ENCODE data around the gene CD200R1L. TPM values are rescaled to one million over a fixed set of nuclear protein-coding genes. Genes with fewer than 3 reads are reported as not detected.

Gene CD200R1L
- total RNA-seq, 1 experiment from 2014 or later, result not detected

GRCh38 chr3:112777811-112778210 is 68.9 kb downstream of the CD200R1L start:
- no peak overlapping the region for H3K9ac ChIP-seq (ENCODE audit: extremely low read depth, insufficient read length, low read length)
- H3K4ac ChIP-seq (ENCODE audit: low read depth, low read length), result no peak overlapping the region
- no peak overlapping the region for H3K23ac ChIP-seq (ENCODE audit: insufficient read length, low read depth, low read length)
- H3K36me3 Mint-ChIP-seq (ENCODE audit: insufficient read depth in 1 of 3, low read depth in 3 of 3), result no peaks in the 10 kb centered on the region
- peaks cover 0 to 4% of the 10 kb centered on the region in 2 experiments; a peak in 2 of 4 replicates for H3K4me1 Mint-ChIP-seq
- H3K18ac ChIP-seq (ENCODE audit: insufficient read length, low read depth, low read length), result no peak overlapping the region
- no peak overlapping the region for H3K14ac ChIP-seq (ENCODE audit: insufficient read depth, low read length)
- no peak overlapping the region for H3K56ac ChIP-seq (ENCODE audit: insufficient read length, low read depth, low read length)
- no peaks in the 10 kb centered on the region for H3K79me2 ChIP-seq (ENCODE audit: insufficient read depth, low read length)
- no peak overlapping the region for H3K27ac ChIP-seq (ENCODE audit: insufficient read length, low read depth, low read length)
- H2BK5ac ChIP-seq (ENCODE audit: insufficient read length, low read length), result no peak overlapping the region
- no peaks in the 10 kb centered on the region for H3K27me3 Mint-ChIP-seq (ENCODE audit: low read depth)
- no peak overlapping the region for H2BK15ac ChIP-seq (ENCODE audit: low read depth, low read length)
- no peaks in the 10 kb centered on the region for H3K79me1 ChIP-seq (ENCODE audit: insufficient read depth, low read depth, low read length, poor library complexity, severe bottlenecking)
- H3K9me3 Mint-ChIP-seq, result no peaks in the 10 kb centered on the region
- no peaks in the 10 kb centered on the region for H4K20me1 ChIP-seq (ENCODE audit: control insufficient read depth, insufficient read depth, insufficient read length)
- no peak overlapping the region for H4K91ac ChIP-seq (ENCODE audit: insufficient read length, low read depth, low read length)
- no peak overlapping the region for H2AFZ ChIP-seq (ENCODE audit: low read length)
- no peak overlapping the region for H2BK12ac ChIP-seq (ENCODE audit: insufficient read length, low read depth, low read length)
- H4K5ac ChIP-seq (ENCODE audit: insufficient read length, low read depth, low read length), result no peak overlapping the region
- H3K9me3 ChIP-seq (ENCODE audit: control insufficient read depth, low read depth, low read length), result no peaks in the 10 kb centered on the region
- H3K27me3 ChIP-seq (ENCODE audit: insufficient read depth, low read length), result no peaks in the 10 kb centered on the region
- no peak overlapping the region for H2BK120ac ChIP-seq (ENCODE audit: low read depth, low read length, poor library complexity, severe bottlenecking)
- H2BK20ac ChIP-seq (ENCODE audit: low read depth, low read length, poor library complexity, severe bottlenecking), result no peak overlapping the region
- H3K27ac Mint-ChIP-seq, result no peak overlapping the region
- H3K4me3 Mint-ChIP-seq, result no peak overlapping the region; a peak in 1 of 5 replicates
- H4K8ac ChIP-seq (replicated peaks; ENCODE audit: insufficient read length, low read depth, low read length), result no peak overlapping the region
- no peak overlapping the region for H2AK5ac ChIP-seq (ENCODE audit: insufficient read length, low read length)
- DNase-seq, result no peak
- H3T11ph ChIP-seq (ENCODE audit: low read length), result no peak overlapping the region
- no peak overlapping the region for H3K4me2 ChIP-seq (ENCODE audit: insufficient read depth, insufficient read length, low read length)
- no peaks in the 10 kb centered on the region for H3K4me1 ChIP-seq (ENCODE audit: insufficient read depth, low read length)
- no peak for TF ChIP-seq CTCF (conservative IDR thresholded peaks at IDR 0.05)
- no peaks in the 10 kb centered on the region for H3K23me2 ChIP-seq (ENCODE audit: insufficient read length, low read depth, low read length, poor library complexity, severe bottlenecking)
